Ureter (tissue), 1 donor: ENCODE measurements around the gene SOX4. TPM values are rescaled to one million over a fixed set of nuclear protein-coding genes. Genes with fewer than 3 reads are reported as not detected.
A peak's percentile ranks its signal among the peaks of the same experiment; 100 is the strongest.

Source experiments
- DNase-seq: peaks from one replicate; pipeline ENCODE4 v3.0.0-alpha.2; 2020; ENCODE audit warnings: low spot score
- total RNA-seq: library from RNA; stranded (reverse); gene quantifications from one replicate; pipeline ENCODE4 v1.2.4, GENCODE V29; 2023
- donor health status: DM: yes; HTN: yes; CAD: no.

The SOX4 gene
- total RNA-seq, 1 donor from 2014 or later, result 30.3 TPM

- DNase-seq, result peak; percentile 52
Measured at GRCh38 chr6:21593927-21594415, 420 bp downstream of the SOX4 start.

GRCh38 chr6:21594416-21595281, 1.1 kb downstream of the SOX4 start:
- DNase-seq, result peak; percentile 70

GRCh38 chr6:21595285-21596144, 2.0 kb downstream of the SOX4 start:
- DNase-seq, result peak; percentile 57

- DNase-seq, result peak; percentile 54
Measured at GRCh38 chr6:21596145-21596948, 2.8 kb downstream of the SOX4 start.

GRCh38 chr6:21596949-21597682, 3.6 kb downstream of the SOX4 start:
- DNase-seq, result no peak

- no peak for DNase-seq
Measured at GRCh38 chr6:21597801-21598673, 4.5 kb downstream of the SOX4 start.

GRCh38 chr6:21598674-21599023, 5.1 kb downstream of the SOX4 start:
- no peak for DNase-seq

- no peak for DNase-seq
Measured at GRCh38 chr6:21599051-21599696, 5.6 kb downstream of the SOX4 start.

GRCh38 chr6:21601339-21601923, 7.9 kb downstream of the SOX4 start:
- DNase-seq, result no peak

- no peak for DNase-seq
Measured at GRCh38 chr6:21601932-21602390, 8.4 kb downstream of the SOX4 start.

GRCh38 chr6:21603082-21603952, 9.8 kb downstream of the SOX4 start:
- no peak for DNase-seq

- DNase-seq, result no peak
Measured at GRCh38 chr6:21604081-21604480, 10.5 kb downstream of the SOX4 start.

- DNase-seq, result no peak
Measured at GRCh38 chr6:21605166-21605565, 11.6 kb downstream of the SOX4 start.

- DNase-seq, result no peak
Measured at GRCh38 chr6:21608601-21609000, 15.1 kb downstream of the SOX4 start.

GRCh38 chr6:21609881-21610329, 16.4 kb downstream of the SOX4 start:
- DNase-seq, result no peak

- DNase-seq, result no peak
Measured at GRCh38 chr6:21610341-21610740, 16.8 kb downstream of the SOX4 start.

GRCh38 chr6:21611485-21611884, 17.9 kb downstream of the SOX4 start:
- DNase-seq, result no peak
